Activated CD4-positive, CD25-positive, alpha-beta regulatory T cell (primary cell): ENCODE results near the gene CYP2S1.
"Not testable (repeated sequence)": the region's sequence is repeated elsewhere in the genome, so short reads cannot be mapped to it uniquely, and the experiment has no call there.

Experiments
- DNase-seq, 4 experiments: peaks; one replicate each; lab custom pipeline; 2025; lab: John Stamatoyannopoulos, UW

Gene CYP2S1

DNA sequence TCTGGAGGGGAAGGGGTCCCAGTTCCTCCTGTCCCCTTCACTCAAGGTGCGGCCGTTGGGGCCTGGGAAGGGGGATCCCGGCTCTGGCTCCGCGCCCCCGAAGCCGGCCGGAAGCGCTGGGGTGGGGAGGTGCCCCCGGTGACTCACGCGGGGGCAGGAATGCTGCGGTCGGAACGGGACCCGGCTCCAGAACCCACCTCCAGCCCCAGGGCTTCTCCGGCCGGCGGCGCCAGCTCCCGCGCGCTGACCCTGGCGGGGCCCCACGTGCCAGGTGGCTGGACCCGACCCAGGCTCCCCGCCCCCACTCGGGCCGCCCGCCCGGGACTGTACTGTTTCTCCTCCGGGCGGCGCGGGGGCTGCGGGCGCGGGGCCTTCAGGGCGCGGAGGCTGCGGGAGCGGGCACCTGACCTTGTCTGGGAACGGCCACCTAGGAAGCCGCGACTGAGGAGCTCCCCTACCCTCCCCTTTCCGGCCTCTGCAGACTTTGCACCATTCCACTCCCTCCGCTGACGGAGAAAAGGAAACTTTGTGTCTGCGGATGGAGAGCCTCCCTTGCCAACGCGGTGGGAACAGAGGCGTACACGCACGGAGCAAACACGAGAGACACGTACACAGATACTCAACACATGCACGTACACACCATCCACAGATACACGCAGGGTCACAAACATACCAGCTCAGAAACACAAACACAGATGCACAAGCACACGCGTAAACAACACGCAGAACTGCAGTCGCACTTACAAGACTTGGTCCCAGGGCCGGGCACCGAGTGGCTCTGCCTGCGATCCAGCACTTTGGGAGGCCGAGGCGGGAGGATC, 33.2 kb downstream of the CYP2S1 start:
- peak in 1 of 4 experiments; percentile 8 for DNase-seq

DNA sequence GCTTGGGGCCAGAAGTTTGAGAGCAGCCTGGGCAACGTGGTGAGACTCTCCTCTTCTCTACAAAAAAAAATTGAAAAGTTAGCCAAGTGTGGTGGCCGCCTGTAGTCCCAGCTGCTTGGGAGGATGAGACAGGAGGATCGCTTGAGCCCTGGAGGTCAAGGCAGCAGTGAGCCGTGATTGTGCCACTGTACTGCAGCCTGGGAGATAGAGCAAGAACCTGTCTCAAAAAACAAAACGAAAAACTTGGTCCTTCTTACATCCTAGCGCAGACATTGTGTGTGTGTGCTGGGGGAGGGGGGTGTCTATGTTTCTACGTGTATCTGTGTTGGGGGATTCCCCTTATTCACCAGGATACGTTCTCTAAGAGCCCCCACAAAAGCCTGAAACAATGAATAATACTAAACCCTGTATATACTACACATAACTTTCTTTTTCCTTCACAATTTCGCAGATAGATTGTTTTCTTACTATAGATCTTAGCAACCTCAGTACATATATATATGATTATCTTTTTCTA, 33.9 kb downstream of the CYP2S1 start:
- no peak for DNase-seq

DNA sequence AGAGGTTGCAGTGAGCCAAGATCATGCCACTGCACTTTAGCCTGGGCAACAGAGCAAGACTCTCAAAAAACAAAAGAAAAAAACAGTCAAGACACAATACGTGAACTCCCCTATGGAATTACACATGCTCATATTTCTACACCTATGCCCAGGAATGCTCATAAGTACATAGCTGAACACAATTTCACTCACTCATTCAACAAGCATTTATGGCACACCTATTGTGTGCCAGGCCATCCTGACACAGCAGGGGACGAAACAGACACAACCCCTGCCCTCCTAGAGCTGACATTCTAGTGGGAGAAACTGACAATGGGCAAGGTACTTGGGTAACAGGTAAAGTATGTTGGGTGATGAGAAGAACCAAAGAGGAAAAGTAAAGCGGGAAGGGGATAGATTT, 35.5 kb downstream of the CYP2S1 start:
- DNase-seq = no peak

DNA sequence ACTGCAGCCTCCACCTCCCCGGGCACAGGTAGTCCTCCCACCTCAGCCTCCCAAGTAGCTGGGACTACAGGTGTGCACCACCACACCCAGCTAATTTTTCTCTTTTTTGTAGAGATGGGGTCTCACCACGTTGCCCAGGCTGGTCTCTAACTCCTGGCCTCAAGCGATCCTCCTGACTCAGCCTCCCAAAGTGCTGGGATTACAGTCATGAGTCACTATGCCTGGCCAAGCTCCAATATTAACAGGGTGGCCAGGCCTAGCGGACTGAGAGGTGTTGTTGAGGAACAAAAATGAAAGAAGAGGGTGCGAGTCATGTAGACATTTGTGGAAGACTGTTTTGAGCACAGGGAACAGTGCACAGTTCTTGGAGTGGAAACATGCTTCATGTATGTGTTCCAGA, 36.3 kb downstream of the CYP2S1 start:
- not testable (repeated sequence) for DNase-seq

DNA sequence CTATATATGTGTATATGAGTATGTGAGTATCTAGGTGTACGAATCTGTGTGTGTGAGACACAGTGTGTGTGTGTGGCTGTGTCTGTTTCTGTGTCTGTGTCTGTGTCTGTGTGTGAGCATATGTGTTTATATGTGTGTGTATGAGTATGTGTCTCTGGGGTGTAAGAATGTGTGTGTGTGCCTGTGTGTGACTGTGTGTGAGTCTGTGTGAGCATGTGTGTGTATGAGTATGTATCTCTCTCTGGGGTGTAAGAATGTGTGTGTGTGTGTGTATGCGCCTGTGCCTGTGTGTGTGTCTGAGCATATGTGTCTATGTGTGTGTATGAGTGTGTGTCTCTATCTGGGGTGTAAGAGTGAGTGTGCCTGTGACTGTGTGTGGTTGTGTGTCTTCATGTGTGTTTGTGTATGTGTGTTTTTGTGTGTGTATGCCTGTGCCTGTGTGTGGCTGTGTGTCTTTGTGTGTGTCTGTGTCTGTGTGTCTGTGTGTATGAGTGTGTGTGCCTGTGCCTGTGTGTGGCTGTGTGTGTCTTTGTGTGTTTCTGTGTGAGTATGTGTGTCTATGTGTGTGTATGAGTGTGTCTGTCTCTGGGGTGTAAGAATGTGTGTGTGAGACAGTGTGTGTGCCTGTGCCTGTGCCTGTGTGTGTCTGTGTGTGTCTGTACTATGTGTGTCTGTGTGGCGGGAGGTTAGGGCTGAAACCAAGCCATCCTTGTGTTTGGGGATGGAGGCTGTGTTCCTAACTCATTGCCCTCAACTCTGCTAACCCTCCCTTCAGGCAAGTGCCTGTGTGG, 37.2 kb downstream of the CYP2S1 start:
- DNase-seq = no peak

DNA sequence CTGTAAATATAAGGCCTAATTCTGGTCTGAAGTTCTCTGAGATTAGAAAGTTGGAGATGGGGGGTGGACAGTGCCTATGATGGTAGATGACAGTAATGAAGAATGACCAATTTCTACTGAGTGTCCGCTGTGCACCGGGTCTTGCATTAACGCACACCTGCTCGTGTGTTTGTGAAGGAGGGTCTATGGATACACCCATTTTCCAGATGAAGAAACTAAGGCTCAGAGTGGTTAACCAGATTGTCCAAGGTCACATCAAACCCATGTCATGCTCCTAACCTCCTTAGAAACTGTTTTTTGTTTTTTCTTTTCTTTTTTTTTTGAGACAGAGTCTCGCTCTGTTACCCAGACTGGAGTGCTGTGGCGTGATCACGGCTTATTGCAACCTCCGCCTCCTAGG, 39.7 kb downstream of the CYP2S1 start:
- DNase-seq = no peak

DNA sequence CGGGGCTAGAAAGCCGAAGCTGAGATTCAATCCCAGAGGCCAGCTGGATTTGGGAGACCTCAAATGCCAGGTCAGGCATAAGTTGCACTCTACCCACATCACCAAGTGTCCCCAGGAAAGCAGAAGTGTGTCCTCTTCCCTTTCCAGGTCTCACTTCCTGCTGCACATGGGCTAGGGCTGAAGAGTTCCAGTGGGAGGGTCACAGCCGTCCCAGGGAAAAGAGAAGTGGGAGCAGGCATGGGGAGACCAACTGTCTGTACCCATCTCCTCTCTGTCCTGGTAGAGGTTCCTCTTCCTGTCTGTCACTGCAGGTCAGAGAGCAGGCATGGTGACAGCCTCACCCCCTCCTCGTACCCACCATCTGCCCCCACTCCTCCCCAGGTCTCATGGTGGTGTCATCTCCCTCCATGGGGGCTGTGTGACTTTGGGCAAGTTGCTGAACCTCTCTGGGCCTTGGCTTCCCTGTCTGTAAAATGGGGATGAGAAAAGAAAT, 40.8 kb downstream of the CYP2S1 start:
- no peak for DNase-seq

DNA sequence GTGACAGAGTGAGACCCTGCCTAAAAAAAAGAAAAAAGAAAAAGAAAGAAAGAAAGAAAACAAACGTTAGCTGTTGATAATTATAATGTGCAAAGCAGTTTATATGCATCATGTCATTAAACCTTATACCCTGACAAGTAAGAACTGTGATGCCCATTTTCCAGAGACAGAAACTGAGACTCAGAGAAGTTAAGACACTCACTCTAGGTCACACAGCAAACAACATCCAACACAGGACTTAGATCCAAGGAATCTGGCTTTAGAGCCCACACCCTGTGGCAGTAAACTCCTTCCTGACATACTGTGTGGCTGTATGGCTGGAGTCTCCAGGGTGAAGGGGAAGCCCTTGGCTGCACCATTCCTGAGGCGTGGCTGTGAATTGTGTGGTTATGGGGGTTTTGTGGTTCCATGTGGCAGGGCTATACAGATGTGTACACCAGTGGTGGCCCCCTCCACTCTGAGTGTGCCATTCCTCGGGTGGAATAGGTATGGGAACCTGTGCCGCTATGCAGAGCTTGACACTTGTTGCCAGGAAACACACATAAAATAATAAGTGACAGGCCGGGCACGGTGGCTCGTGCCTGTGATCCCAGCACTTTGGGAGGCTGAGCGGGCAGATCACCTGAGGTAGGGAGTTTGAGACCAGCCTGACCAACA, 41.6 kb downstream of the CYP2S1 start:
- DNase-seq = no peak

DNA sequence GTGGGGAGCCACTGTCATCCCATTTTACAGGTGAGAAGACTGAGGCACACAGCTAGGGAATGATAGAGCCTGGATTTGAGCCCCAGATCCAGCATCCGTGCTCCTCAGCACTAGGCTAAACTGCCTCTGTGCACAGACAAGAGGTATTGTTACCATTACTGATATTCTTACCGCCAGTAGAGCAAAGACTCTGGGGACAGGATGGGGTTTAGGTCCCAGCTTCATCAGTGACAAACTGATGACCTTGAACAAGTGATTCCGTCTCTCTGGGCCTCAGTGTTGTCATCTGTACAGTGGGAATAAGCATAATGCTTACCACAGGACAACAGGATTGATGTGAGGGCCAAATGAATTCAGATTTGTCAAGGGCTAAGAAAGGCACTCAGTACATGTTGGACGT, 42.5 kb downstream of the CYP2S1 start:
- no peak for DNase-seq

DNA sequence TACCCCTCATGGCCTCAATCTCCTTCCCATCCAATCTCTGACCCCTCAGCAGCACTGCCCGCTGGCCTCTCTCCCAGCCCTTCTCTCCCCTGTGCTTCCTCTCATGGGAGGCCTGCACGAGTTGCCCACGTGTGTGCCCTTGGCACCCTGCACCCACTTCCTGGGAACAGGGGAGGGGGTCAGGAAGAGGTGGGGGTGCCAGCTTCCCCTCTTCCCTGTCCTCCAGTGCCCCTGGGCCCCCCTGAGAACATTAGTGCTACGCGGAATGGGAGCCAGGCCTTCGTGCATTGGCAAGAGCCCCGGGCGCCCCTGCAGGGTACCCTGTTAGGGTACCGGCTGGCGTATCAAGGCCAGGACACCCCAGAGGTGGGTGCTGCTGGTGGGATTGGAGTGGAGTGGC, 45.2 kb downstream of the CYP2S1 start:
- DNase-seq = no peak

DNA sequence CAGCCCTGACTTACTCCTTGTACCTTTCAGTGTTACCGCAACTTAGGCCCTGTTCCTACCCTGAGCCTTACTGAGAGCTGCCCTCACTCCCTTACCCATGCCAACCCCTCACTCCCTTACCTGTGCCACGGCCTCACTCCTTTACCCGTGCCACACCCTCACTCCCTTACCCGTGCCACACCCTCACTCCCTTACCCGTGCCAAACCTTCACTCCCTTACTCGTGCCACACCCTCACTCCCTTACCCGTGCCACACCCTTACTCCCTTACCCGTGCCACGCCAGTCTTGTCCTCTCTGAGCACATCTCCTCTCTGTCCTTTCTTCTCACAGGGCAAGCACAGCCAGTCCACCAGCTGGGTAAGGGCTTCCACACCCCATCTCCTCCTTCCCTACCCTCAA, 46.3 kb downstream of the CYP2S1 start:
- no peak for DNase-seq

DNA sequence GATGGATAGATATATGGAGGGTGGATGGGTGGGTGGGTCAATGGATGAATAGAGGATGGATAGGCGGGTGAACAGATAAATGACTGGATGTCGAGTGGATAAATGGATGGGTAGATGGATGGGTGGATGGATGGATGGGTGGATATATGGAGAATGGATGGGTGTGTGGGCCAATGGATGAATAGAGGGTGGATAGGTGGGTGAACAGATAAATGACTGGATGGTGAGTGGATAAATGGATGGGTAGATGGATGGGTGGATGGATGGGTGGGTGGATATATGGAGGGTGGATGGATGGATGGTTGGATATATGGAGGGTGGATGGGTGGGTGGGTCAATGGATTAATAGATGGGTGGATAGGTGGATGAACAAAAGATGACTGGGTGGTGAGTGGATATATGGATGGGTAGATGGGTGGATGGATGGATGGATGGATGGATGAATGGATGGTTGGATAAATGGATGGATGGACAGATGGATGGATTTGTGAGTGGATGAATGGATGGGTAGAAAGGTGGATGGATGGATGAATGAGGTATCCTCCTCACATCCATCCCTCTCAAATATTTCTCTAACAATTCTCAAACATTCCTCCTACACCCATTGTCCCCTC, 47.0 kb downstream of the CYP2S1 start:
- no peak for DNase-seq

DNA sequence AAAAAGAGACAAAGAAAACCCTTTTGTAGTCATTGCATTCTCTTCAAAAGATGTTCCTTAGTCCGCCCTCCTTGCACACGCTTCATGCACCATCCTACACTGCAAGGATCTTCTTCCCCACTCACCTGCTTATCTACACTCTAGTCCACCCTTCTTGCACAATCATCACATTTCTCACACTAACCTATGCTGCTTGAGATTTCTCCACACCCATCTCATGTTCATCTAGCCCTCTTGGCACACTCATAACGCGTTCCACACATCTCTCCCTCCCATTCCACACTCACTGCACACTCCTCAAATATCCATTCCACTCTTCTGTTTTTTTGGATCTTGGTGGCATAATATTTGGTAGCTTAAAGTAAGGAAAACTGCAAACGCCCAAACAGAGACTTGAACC, 48.8 kb downstream of the CYP2S1 start:
- DNase-seq = no peak

DNA sequence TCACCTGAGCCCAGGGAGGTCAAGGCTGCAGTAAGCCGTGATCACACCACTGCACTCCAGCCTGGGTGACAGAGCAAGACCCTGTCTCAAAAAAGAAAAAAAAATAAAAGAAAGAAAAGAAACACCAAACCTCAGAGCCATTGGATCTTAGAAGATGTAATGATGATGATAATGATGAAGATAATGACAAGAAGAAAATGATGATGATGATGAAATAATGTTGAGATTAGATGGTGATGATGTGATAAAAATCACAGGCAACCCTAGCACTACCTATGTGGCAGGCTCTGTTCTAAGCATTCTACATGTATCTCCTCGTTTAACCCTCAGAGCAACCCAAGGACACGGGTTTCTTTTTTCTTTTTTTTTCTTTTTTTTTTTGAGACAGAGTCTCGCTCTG, 51.1 kb downstream of the CYP2S1 start:
- DNase-seq = no peak

DNA sequence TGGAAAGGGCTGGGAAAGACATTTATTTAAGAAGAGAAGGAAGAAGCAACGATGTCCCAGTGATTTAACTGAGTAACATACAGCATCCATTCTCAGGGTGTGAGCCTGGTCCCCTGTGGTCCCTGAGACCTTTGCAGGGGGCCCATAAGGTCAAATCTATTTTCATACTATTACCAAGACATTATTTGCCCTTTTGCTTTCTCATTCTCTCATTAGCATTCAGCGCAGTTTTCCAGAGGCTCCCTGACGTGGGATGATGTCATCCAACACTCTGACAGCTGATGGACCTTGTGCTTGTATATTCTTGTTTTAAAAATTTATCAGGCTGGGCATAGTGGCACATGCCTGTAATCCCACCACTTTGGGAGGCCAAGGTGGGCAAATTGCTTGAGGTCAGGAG, 52.8 kb downstream of the CYP2S1 start:
- DNase-seq = no peak

DNA sequence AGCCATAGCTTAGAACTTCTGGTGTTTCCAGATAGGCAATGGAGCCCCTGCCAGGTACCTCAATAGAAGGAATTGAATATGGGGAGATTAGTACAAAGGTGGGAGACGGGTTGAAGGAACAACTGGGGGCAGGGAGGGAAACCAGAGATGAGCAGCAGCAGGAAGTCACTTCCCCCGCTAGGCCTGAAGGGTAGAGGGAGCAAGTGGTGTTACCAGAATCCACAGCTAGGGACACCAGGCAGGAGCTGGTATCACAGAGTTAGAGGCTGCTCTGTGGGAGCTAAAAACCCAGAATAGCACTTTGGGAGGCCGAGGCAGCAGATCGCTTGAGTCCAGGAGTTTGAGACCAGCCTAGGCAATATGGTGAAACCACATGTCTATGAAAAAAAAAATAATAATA, 55.9 kb downstream of the CYP2S1 start:
- DNase-seq = no peak

DNA sequence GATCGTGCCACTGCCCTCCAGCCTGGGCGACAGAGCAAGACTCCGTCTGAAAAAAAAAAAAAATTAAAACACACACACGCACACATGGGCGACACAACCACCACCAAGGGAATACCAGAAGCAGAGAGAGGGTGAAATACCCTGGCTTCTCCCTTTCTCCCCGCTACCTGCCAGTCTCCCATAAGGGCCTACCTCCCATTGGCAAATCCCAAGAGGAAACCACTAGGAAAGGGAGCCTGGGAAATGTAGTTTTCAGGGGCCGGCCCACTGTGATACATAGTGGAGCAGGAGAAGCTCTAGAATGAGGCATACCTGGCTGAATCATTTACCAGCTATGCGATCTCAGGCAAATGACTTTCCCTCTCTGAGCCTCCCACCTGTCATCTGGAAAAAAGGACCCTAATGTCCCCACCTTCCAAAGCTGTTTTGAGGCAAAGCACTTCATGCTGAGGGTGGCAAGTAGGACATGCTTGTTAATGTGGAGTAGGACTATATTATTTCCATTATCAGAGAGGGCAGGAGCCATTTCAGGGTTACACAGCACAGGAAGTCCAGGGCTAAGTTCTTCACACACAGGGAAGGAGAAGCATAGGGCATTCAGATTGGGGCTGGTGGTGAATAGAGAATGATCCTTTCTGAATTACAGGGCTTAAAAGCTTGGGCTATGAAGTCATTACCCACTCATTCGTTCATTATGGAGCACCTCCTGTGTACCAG, 56.8 kb downstream of the CYP2S1 start:
- DNase-seq = no peak

DNA sequence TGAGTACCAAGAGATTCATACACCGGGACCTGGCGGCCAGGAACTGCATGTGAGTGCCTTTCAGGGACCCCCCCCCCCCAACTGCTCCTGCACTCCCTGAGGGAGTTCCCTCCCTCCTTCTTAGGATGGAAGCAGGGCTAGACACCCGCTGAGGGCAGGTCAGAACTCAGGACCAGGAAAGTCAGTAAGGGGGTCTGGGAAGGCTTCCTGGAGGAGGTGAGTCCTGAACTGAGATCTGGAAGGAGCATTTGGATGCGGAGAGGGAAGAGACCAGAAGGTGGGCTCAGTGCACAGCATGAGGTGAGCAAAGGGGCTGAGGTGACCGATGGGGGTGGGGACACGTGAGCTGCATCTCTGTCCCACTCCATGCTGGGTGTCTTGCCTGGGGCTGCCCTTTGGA, 60.6 kb downstream of the CYP2S1 start:
- no peak for DNase-seq

DNA sequence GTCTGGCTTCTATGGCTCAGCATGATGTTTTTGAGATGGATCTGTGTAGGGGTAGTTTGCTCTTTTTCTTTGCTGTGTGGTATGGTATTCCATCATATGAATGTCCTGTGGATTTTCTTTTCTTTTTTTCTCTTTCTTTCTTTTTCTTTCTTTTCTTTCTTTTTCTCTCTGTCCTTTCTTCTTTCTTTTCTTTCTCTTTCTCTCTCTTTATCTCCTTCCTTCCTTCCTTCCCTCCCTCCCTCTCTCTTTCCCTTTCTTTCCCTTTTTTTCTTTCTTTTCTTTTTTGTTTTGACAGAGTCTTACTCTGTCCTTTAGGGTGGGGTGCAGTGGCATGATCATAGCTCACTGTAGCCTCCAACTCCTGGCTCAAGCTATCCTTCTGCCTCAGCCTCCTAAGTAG, 62.2 kb downstream of the CYP2S1 start:
- no peak for DNase-seq
